GM18519 (cell line): ENCODE results near the gene COL4A2.
A peak's percentile ranks its signal among the peaks of the same experiment; 100 is the strongest.

ENCODE experiments used
- ATAC-seq: cut with Tn5 transposase; IDR thresholded peaks from one replicate; pipeline ENCODE4 v1.9.1; 2021; ENCODE audit warnings: mild to moderate bottlenecking, moderate library complexity; ENCODE audit not compliant: unreplicated experiment, low FRiP score

The COL4A2 gene

DNA sequence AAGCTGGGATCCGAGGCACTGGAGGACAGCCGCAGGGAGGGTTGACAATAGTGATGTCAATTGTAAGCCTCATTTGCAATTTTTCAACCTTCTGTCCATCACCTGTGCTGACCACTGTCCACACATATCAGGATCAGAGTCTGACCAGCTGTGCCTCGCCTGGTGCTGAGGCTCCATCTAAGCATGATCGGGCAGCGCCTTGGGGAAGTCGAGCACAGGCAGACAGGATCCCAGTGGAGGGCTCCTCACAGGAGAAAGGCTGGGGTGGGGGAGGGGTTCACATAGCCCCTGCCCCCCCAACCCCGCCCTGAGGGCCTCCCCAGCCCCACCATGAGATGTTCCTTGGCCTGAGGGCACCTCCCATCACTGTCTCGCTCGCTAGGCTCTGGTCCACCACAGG is 194.1 kb downstream of the COL4A2 start:
- ATAC-seq = no peak

DNA sequence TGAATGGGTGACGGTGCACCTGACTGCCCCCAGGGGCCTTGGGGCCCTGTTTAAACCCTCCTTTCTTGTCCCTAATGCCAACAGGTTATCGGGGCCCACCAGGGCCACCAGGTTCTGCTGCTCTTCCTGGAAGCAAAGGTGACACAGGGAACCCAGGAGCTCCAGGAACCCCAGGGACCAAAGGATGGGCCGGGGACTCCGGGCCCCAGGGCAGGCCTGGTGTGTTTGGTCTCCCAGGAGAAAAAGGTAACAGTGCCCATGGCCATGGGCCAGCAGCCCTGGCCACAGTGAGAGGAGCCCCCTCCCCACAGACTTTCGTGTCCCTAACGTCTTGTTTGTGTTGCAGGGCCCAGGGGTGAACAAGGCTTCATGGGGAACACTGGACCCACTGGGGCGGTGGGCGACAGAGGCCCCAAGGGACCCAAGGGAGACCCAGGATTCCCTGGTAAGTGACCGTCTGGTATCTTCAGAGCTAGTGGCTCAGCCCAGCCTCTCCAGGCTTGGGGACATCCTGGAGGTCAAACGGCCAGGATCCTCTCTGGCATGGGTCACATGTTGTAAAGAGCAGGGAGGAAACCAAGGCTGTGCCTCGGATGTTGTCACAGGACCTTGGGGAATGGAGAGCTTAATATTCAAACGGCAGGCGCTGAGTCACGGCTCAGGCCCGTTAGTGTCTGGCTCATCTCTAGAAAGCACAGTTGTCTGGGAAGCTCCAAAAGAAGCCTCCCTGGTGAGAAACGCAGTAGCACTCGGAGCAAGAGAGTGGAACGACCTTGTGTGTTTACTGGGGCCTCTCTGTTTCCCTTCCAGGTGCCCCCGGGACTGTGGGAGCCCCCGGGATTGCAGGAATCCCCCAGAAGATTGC is 196.2 kb downstream of the COL4A2 start:
- ATAC-seq = no peak

DNA sequence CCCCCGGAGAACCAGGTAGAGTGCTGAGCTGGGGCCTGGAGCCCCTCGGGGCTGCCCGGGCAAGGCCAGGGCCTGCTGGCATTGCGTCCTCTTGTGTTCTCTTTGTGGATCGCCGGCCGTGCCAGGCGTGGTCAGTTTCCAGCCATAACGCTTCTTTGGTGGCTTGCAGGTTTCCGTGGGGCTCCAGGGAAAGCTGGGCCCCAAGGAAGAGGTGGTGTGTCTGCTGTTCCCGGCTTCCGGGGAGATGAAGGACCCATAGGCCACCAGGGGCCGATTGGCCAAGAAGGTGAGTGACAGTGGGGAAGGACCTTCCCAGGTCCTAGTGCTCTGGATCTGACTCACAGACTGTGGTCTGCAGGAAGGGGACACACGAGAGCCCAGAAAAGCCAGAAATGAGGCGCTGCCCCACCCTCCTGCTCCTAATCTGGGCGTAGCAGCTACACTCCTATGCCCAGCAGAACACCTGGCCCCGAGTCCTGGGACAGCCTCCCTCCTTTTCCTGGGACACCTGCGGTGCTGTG is 197.0 kb downstream of the COL4A2 start:
- ATAC-seq = no peak

DNA sequence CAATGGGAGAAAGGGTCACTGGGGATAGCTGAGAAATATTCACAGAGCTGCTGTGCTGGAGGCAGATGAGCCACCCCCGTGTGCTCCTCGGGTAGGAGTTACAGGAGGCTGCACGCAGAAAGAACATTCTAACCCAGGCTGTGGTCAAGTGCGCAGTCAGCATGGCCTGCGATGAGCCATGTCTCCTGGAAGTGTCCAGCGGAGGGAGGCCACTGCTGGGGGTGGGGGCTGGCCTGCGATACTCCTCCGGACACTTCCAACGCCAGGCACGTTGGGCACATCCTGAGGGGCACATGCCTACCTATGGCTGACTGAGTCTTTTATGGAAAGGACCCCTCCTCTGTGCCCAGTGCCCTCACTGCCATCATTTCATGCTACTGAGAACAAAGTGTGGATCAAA is 198.5 kb downstream of the COL4A2 start:
- no peak for ATAC-seq

DNA sequence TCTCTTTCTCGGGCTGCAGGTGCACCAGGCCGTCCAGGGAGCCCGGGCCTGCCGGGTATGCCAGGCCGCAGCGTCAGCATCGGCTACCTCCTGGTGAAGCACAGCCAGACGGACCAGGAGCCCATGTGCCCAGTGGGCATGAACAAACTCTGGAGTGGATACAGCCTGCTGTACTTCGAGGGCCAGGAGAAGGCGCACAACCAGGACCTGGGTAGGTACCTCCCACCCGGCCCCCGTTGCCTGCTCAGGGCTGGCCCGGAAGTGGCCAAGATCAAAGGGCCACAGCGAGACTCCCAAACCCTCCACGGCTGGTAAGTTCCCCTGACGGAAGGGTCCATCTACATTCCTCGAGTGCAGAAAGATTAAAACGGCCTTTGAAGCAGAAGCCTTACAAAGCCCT is 199.3 kb downstream of the COL4A2 start:
- no peak for ATAC-seq

DNA sequence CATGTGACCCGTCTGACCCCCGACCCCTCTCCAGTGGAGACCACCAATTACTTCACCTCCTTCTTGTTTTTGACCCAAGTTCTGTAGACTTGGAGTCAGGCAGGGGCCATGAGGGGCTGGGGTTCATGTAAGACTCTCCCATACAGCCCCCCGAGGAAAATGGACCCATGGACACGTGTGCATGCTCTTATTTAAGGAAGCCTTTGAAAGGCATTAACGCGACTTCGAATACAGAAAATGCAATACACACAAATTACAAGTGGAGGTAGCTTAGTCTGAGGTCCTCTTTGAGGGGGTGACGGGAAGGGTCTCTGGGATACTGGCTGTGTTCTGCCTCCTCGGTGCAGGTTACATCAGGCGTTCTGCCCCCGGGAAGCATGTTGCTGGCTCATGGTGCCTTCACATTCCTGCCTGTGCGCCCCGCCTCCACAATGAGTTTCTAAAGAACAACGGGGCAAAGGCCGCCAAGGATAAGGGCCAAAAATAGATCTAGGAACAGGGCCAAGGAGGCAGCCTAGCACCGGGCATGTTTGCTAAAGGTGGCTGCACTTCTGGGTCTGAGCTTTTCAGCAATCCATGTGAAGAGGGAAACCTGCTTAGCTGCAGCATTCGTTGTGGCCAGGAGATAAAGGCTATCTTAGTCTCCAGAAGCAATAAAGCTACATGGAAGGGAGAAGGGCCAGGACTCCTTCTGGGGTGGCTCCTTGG is 199.9 kb downstream of the COL4A2 start:
- no peak for ATAC-seq

DNA sequence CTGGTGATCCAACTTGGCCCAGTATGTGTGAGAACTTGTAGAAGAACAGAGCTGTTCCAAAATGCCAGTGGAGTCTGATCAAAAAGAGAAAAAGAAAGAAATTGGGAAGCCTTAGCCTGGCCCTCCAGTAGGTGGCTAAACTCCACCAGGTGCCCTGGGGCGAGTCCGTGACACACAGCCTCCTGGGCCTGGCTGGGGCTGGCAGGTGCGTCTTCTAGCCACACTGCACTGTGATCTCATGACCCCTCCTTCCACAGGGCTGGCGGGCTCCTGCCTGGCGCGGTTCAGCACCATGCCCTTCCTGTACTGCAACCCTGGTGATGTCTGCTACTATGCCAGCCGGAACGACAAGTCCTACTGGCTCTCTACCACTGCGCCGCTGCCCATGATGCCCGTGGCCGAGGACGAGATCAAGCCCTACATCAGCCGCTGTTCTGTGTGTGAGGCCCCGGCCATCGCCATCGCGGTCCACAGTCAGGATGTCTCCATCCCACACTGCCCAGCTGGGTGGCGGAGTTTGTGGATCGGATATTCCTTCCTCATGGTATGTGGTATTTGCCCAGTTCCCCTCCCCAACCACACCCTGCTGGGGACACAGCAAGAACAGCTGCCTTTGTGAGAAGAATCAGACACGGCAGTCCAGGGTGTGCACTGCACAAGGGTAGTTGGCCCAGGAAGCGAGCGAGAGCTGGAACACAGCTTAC is 200.7 kb downstream of the COL4A2 start:
- no peak for ATAC-seq

DNA sequence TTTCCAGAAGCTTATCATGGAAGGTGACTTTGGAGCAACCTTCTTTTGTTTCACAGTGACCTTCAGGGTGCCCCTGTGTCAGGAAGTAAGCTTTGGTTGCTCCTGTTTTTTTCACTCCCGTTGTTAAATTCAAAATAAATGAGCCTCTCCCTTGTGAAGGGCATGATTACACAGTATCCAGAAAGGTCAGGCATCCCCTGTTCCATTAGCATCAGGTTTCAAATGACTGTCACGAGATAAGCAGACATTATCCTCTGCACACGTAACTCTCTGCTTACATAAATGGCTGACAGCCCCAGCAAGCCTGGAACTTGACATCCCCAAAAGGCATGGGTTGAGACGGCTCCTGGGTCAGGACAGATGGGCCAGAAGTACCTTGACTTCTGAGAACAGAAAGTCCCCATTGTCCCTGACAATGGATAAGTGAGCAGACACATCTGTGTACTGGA is 202.4 kb downstream of the COL4A2 start:
- no peak for ATAC-seq

DNA sequence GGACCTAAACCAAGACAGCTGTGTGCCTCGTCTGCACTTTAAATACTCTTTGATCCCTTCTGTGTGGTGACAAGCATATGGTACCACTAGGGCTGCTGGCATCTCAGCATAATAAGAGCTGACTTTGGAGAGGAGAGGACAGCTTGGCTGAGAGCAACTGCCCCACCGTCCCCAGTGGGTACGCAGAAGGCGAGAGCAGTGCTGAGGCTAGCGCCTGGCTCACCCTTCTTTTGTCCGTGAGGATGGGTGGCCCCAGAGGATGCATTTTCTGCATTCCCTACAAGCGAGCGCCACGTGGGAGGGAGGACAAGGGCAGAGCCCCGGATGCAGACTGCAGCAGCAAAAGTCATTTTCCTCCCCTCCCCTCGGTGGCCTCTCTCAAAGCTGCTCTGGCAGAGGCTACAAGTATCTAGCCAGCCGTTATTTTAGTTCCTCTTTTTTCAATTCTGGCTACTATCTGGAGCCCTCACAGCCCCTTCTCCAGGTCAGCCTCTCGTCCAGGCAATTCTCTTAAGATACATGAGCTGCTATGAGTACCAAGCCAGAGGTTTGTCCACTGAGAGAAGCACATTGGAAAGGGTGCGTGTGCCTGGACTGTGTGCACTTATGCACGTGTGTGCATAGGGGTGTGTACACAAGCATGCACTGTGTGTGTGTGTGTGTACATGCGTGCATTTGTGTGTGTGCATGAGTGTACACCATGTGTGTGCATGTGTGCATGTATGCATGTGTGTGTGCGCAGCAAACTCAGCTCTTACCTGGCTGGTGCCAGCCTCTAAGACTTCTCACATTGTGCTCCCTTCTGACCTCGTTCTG is 203.1 kb downstream of the COL4A2 start:
- ATAC-seq = peak; percentile 78

DNA sequence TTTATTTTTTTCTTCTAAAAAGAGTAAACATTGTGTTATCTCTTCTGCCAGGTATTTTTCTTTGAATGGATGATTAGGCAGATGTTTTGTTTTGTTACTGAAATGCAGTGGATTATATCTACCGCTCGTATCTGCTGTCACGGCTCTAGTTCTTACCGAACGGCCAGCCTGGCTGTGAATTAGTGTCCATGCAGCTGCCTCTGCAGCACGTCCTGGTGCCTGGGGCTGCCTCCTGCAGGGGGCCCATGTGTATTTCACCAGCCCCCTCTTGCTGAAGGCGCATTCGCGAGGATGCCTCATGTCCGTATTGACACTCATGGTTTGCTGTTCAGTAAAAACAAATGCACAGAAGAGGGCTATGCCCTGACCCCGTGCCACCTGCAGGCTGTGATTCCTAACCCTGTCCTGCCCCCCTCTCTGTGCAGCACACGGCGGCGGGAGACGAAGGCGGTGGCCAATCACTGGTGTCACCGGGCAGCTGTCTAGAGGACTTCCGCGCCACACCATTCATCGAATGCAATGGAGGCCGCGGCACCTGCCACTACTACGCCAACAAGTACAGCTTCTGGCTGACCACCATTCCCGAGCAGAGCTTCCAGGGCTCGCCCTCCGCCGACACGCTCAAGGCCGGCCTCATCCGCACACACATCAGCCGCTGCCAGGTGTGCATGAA is 204.6 kb downstream of the COL4A2 start:
- ATAC-seq = no peak

DNA sequence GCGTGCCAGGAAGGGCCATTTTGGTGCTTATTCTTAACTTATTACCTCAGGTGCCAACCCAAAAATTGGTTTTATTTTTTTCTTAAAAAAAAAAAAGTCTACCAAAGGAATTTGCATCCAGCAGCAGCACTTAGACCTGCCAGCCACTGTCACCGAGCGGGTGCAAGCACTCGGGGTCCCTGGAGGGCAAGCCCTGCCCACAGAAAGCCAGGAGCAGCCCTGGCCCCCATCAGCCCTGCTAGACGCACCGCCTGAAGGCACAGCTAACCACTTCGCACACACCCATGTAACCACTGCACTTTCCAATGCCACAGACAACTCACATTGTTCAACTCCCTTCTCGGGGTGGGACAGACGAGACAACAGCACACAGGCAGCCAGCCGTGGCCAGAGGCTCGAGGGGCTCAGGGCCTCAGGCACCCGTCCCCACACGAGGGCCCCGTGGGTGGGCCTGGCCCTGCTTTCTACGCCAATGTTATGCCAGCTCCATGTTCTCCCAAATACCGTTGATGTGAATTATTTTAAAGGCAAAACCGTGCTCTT is 205.2 kb downstream of the COL4A2 start:
- no peak for ATAC-seq

DNA sequence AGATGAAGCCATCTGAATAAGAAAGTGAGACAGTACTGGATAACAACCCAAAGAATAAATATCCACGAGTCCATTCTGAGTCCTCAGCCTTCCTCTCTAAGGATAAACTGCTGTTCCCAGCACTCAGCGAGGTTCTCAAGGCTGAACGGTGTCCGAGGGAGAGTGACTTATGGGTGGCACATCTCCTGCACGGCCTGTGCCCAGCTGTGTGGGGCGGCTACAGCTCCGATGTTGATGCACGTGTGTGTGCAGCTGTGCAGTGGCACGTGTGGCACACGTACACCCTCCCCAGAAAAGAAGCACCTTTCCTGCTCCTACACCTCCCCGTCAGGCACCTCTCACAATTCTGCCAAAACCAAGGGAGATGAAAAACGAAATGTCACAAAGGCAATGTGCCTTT is 209.4 kb downstream of the COL4A2 start:
- ATAC-seq = no peak

DNA sequence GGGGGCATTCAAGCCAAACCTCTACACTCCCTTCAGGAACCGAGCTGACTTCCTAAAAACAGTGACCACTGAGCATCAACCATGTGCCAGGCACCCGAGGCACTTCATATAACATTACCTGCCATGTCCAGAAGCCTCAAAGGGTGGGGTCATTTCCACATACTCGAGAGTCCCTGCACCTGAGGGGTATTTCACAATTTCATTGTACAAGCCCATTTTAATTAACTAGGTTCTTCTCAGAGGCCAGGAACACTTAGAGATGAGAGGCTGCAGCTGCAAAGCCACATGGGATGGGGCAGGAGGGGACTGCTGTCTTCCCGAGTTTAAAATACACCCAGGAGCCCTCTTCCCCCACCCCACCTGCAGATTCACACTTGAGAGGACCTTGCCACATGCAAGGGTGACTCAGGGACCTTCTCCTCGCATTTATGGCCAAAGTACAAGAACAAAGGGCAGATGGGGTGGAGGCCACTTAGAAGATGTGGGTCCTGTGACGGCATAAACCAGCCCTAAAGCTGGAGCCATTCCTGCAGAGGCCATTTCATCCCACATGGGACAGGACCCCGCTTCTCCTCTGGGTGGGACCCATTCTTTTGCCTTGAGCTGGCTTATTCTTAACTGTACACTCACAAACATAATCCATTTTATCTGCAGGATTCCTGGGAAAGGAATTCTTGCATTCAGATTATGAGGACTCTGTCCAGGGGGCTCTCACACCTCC is 210.6 kb downstream of the COL4A2 start:
- ATAC-seq = no peak

DNA sequence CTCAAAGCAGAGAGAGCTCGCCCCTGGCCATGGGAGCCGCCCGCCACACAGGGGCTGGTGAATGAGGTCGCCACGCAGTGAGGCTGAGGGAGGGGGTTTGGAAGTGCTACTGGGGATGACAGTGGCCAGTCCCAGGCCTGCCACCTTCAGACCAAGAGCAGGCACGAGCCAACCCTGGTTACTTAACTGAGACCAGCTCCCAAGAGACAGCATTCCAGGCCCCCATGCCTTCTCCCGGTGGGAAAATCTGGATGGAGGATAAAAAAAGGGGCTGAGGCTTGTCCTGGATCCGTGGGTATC is 211.1 kb downstream of the COL4A2 start:
- ATAC-seq = no peak

DNA sequence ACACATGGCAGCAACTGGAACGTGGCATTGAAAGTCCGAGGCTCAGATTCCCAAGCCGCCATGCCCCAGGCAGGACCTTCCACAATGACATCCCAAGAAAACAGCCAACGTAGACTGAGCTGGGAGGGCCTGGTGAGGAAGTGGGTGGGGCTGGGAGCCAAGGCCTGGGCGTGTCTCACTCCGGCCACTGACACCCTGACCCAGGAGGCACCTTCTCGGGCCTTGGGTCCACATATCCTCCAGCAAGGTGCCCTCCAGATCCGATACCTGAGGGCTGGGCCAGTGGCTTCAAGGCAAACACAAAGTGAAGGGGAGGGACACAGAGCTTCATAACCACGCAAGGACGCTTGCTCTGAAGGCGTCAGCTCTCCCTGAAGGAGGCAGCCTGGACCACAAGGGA is 211.5 kb downstream of the COL4A2 start:
- no peak for ATAC-seq

DNA sequence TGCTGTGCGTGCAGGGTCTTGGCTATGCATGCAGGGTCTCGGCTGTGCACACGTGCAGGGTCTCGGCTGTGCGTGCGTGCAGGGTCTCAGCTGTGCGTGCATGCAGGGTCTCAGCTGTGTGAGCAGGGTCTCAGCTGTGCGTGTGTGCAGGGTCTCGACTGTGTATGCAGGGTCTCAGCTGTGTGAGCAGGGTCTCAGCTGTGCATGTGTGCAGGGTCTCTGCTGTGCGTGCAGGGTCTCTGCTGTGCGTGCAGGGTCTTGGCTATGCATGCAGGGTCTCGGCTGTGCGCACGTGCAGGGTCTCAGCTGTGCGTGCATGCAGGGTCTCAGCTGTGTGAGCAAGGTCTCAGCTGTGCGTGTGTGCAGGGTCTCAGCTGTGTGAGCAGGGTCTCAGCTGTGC is 212.0 kb downstream of the COL4A2 start:
- no peak for ATAC-seq

DNA sequence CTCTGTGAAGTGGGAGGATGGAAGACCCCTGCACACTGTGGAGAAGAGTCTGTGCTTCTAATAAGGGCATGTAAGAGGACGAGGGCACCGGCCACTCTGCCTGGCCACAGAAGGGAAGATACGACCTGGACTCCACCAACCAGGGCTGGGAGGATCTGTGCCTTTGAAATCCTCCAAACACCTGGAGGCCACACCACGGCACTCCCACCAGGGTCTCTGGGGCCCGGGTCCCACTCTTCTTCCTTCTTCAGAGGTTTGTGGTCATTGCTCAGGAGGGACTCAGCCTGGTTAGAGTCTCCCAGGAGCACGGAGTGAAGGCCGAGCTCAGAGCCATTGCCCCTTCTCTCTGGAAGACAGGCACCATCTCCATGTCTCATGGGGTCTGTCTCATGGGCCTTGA is 212.4 kb downstream of the COL4A2 start:
- no peak for ATAC-seq

DNA sequence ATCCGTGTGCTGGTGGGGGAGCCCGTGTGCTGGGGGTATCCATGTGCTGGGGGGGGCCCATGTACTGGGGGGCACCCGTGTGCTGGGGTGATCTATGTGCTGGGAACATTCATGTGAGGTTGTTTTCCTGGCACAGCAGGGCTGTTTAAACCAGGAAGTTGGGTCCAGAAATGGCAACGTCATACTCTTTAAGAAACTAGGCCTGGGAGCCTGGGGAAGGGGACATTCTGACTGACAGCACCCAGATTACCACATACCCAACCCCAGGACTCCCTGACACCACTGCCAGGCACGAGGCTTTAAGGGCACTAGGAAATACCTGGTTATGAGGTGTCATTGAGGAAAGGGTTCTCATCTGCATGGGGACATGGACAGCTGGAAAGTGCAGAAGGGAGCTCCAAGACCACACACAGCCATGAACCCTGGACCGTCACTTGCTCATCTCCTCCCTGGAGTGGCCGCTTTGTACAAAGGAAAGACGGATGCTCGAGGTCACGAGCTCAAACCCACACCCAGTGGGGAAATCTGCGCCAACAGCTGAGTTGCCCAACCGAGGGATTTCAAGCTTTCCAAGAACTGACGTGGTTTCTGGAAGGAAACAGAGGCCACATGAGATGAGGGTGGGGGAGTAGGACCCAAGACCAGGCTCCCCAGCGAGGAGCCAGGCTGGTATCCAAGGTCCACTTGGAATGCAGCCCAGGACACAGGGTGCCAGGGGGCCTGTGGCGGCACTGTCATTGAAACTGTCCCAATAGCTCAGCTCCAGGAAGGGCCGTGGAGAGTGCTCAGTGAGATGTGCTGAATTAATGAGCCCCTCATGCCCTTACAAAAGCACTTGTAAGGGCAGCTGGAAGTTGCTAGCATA is 213.6 kb downstream of the COL4A2 start:
- ATAC-seq = no peak
